DOHH2 (cell line): ENCODE measurements around the gene CAMKMT.

ENCODE experiments used
- H3F3A ChIP-seq: fragments of 200-600 bp; sonication (generic), shearing (Covaris generic); 2 replicates; pipeline ENCODE4 v1.6.0; 2016; ENCODE audit warnings: antibody characterized with exemption, mild to moderate bottlenecking; ENCODE audit not compliant: control insufficient read depth, insufficient read depth
- H3K27ac ChIP-seq: fragments of 200-600 bp; sonication (generic); 2 replicates; pipeline ENCODE4 v1.5.1; 2014; ENCODE audit warnings: low read depth, mild to moderate bottlenecking, low read length, moderate library complexity
- H3K27me3 ChIP-seq: fragments of 200-600 bp; sonication (generic); 2 replicates; pipeline ENCODE4 v1.6.1; 2014; ENCODE audit warnings: mild to moderate bottlenecking, low read length, mixed read lengths; ENCODE audit not compliant: control insufficient read depth
- H3K36me3 ChIP-seq: fragments of 200-600 bp; sonication (generic); 2 replicates; pipeline ENCODE4 v1.6.1; 2014; ENCODE audit warnings: mild to moderate bottlenecking, low read length, moderate library complexity, mixed read lengths; ENCODE audit not compliant: control insufficient read depth
- H3K4me1 ChIP-seq: fragments of 200-600 bp; sonication (generic); 2 replicates; pipeline ENCODE4 v1.6.1; 2014; ENCODE audit warnings: mild to moderate bottlenecking, low read length, mixed read lengths; ENCODE audit not compliant: control insufficient read depth
- H3K4me2 ChIP-seq: fragments of 200-600 bp; sonication (generic); 2 replicates; pipeline ENCODE4 v1.6.0; 2014; ENCODE audit warnings: mild to moderate bottlenecking, low read length, moderate library complexity
- H3K4me3 ChIP-seq: fragments of 200-600 bp; sonication (generic); 2 replicates; pipeline ENCODE4 v1.5.1; 2014; ENCODE audit warnings: mild to moderate bottlenecking, low read length, mixed read lengths
- H3K79me2 ChIP-seq: fragments of 200-600 bp; sonication (generic); 2 replicates; pipeline ENCODE4 v1.6.1; 2014; ENCODE audit warnings: mild to moderate bottlenecking, low read length, mixed read lengths; ENCODE audit not compliant: control insufficient read depth
- H3K9me2 ChIP-seq: fragments of 200-600 bp; sonication (generic); replicated peaks from 2 replicates; pipeline ENCODE4 v1.6.1; 2014; ENCODE audit warnings: mild to moderate bottlenecking, low read length, mixed read lengths; ENCODE audit not compliant: control insufficient read depth
- H3K9me3 ChIP-seq: fragments of 200-600 bp; sonication (generic); 2 replicates; pipeline ENCODE4 v1.6.1; 2014; ENCODE audit warnings: antibody characterized with exemption, low read length, mixed read lengths; ENCODE audit not compliant: control insufficient read depth, insufficient read depth
- H4K20me1 ChIP-seq: fragments of 200-600 bp; sonication (generic); 2 replicates; pipeline ENCODE4 v1.6.0; 2014; ENCODE audit warnings: low read depth, mild to moderate bottlenecking, antibody characterized with exemption, low read length, moderate library complexity; ENCODE audit not compliant: control insufficient read depth, insufficient read depth
- CTCF ChIP-seq: fragments of 200-600 bp; sonication (generic); IDR thresholded peaks from one replicate; pipeline ENCODE4 v1.5.1; 2014; ENCODE audit warnings: antibody characterized with exemption, mild to moderate bottlenecking, low read depth, low read length; ENCODE audit not compliant: poor library complexity, severe bottlenecking
- EZH2phosphoT487 ChIP-seq: fragments of 200-600 bp; sonication (generic); IDR thresholded peaks from 2 replicates; pipeline ENCODE4 v1.6.1; 2017; ENCODE audit warnings: borderline replicate concordance, mild to moderate bottlenecking, antibody characterized with exemption, low read length, moderate library complexity, mixed read lengths

CAMKMT gene

DNA sequence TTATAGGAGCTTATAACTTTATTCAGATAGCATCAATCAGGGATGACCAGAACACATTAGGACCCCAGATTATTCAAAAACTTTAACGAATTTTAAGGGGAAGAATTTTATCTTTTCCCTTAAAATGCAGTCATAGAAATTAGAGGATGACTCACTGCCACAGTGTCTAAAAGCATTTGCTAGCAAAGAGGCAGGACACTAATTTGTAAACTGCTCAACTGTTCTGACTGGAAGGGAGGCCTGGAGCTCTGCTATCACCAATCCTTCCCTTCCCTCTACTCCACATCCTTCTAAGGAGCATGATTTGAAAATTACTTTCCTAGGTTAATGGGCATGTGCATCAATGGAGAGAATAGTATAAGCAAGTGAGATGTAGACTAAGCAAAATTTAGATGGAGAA lies 40.9 kb upstream of the CAMKMT start:
- Histone ChIP-seq H3K4me1 (no peaks in the 10 kb centered on the region), H3K36me3 (peaks cover 50% of the 10 kb centered on the region)

DNA sequence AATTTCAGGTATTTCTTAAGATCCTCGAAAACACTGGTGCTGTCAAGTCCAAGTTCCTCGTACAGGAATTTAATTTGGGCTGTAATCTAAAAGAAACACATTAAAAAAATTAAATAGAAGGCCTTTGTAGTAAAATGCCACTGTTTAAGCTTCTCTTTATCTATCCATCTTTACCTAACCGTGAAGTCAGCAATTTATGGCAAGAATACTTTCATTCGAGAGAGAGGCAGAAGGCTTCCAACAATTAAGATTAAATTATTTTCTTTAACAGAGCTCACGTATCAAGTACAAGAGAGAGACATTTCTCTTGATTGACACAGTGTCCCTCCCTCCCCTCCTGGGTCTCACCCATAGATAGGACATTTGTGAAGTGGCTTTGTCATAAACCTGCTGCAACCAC lies 40.4 kb upstream of the CAMKMT start:
- TF ChIP-seq CTCF = no peak
- no peak for TF ChIP-seq EZH2phosphoT487
- Histone ChIP-seq H3K4me1 (no peaks in the 10 kb centered on the region), H3K79me2 (no peaks in the 10 kb centered on the region), H3K9me2 (no peaks in the 10 kb centered on the region), H4K20me1 (no peaks in the 10 kb centered on the region), H3K9me3 (no peaks in the 10 kb centered on the region), H3K27me3 (no peaks in the 10 kb centered on the region), H3K4me3 (no peak overlapping the region), H3K27ac (no peak overlapping the region), H3K4me2 (no peak overlapping the region), H3K36me3 (peaks cover 48% of the 10 kb centered on the region), H3F3A (no peaks in the 10 kb centered on the region)

More for the DNA sequence above, 40.9 kb upstream of the CAMKMT start:
- Histone ChIP-seq H3F3A (no peaks in the 10 kb centered on the region), H3K9me3 (no peaks in the 10 kb centered on the region), H3K4me3 (no peak overlapping the region), H3K79me2 (no peaks in the 10 kb centered on the region), H3K27me3 (no peaks in the 10 kb centered on the region), H3K4me2 (no peak overlapping the region), H3K9me2 (no peaks in the 10 kb centered on the region), H3K27ac (no peak overlapping the region), H4K20me1 (no peaks in the 10 kb centered on the region)
- TF ChIP-seq CTCF (no peak), EZH2phosphoT487 (no peak)

DNA sequence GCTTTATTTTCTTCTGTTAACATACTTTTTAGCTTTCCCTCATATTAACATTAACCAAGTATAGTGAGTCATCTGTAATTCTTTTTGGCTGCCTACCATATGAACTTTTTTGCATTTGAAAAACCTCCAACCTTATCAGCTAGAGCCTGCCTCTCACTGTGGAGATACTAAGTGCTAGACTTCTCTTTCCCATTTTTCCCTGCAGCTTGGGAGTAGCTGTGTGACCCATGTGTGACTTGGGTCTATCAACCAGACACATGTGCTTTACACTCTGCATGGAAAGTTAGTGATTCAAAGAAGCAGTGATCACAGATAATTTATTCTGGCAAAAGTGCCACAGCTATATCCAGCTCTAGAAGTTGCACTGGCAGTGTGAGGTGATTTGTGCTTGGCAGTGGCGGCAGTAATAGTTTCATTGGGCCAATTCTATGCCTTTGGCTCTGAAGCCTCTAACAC lies 36.7 kb upstream of the CAMKMT start:
- Histone ChIP-seq H4K20me1 (no peaks in the 10 kb centered on the region; the same call in 1 of the 2 replicates), H3F3A (no peaks in the 10 kb centered on the region), H3K36me3 (peaks cover 65% of the 10 kb centered on the region), H3K4me2 (no peak overlapping the region), H3K4me1 (no peaks in the 10 kb centered on the region), H3K4me3 (no peak overlapping the region), H3K27me3 (no peaks in the 10 kb centered on the region), H3K9me2 (no peaks in the 10 kb centered on the region), H3K27ac (no peak overlapping the region), H3K9me3 (no peaks in the 10 kb centered on the region), H3K79me2 (no peaks in the 10 kb centered on the region)
- TF ChIP-seq CTCF (no peak), EZH2phosphoT487 (no peak)
